DND-41 (cell line): Measurements from ENCODE around the gene SBDS.
"Not testable (repeated sequence)": the region's sequence is repeated elsewhere in the genome, so short reads cannot be mapped to it uniquely, and the experiment has no call there.

ENCODE experiments used
- ATAC-seq: fragments of 200-7000 bp; cut with Tn5 transposase; 3 replicates; pipeline ENCODE4 v1.9.1; 2021; ENCODE audit warnings: low read depth; ENCODE audit not compliant: insufficient read depth
- DNase-seq: peaks from one replicate; pipeline ENCODE4 v3.0.0-alpha.2; 2020
- H2AFZ ChIP-seq: 2 replicates; pipeline ENCODE4 v1.6.0; 2012; ENCODE audit warnings: low read depth, low read length
- H3K27ac ChIP-seq: 2 replicates; pipeline ENCODE4 v1.5.1; 2012; ENCODE audit warnings: low read length, inconsistent platforms
- H3K27me3 ChIP-seq: fragments of 200-600 bp; sonication (generic); 2 replicates; pipeline ENCODE4 v1.6.0; 2012; ENCODE audit warnings: low read length, mild to moderate bottlenecking, inconsistent platforms; ENCODE audit not compliant: insufficient read depth, poor library complexity
- H3K36me3 ChIP-seq: 2 replicates; pipeline ENCODE4 v1.5.1; 2012; ENCODE audit warnings: low read length, inconsistent platforms; ENCODE audit not compliant: insufficient read depth
- H3K4me1 ChIP-seq: 2 replicates; pipeline ENCODE4 v1.5.1; 2012; ENCODE audit warnings: mild to moderate bottlenecking, low read length; ENCODE audit not compliant: insufficient read depth
- H3K4me2 ChIP-seq: 2 replicates; pipeline ENCODE4 v1.6.0; 2012; ENCODE audit warnings: mild to moderate bottlenecking, moderate library complexity, low read length, inconsistent platforms; ENCODE audit not compliant: insufficient read depth
- H3K4me3 ChIP-seq, 2 experiments: fragments of 200-600 bp in 1 of 2; shearing (Covaris generic) in 1 of 2; 2 replicates each; pipeline ENCODE4 v1.5.1; 2012 to 2016; ENCODE audit warnings: inconsistent platforms in 2 of 2, low read length in 2 of 2, mild to moderate bottlenecking in 2 of 2, low read depth in 1 of 2, moderate library complexity in 1 of 2
- H3K79me2 ChIP-seq: 2 replicates; pipeline ENCODE4 v1.6.0; 2012; ENCODE audit warnings: low read length, inconsistent platforms; ENCODE audit not compliant: insufficient read depth
- H3K9ac ChIP-seq: 2 replicates; pipeline ENCODE4 v1.6.0; 2012; ENCODE audit warnings: low read depth, mild to moderate bottlenecking, inconsistent platforms, low read length, moderate library complexity
- H3K9me3 ChIP-seq: 2 replicates; pipeline ENCODE4 v1.5.1; 2012; ENCODE audit warnings: low read length, moderate library complexity, mild to moderate bottlenecking, inconsistent platforms; ENCODE audit not compliant: insufficient read depth, severe bottlenecking
- H4K20me1 ChIP-seq: 2 replicates; pipeline ENCODE4 v1.6.0; 2012; ENCODE audit warnings: low read length; ENCODE audit not compliant: insufficient read depth
- EZH2 ChIP-seq: IDR thresholded peaks from 3 replicates; pipeline ENCODE4 v1.6.1; 2012; ENCODE audit warnings: borderline replicate concordance, low read depth, mild to moderate bottlenecking, moderate library complexity, low read length, inconsistent platforms; ENCODE audit not compliant: severe bottlenecking
- TF ChIP-seq, protein P1 (sequence below): IDR thresholded peaks from 2 replicates; pipeline ENCODE4 v1.5.1; 2012; ENCODE audit warnings: borderline replicate concordance, low read length, moderate library complexity, mild to moderate bottlenecking; ENCODE audit not compliant: poor library complexity, severe bottlenecking; ENCODE audit errors: extremely low read depth

Gene SBDS

DNA sequence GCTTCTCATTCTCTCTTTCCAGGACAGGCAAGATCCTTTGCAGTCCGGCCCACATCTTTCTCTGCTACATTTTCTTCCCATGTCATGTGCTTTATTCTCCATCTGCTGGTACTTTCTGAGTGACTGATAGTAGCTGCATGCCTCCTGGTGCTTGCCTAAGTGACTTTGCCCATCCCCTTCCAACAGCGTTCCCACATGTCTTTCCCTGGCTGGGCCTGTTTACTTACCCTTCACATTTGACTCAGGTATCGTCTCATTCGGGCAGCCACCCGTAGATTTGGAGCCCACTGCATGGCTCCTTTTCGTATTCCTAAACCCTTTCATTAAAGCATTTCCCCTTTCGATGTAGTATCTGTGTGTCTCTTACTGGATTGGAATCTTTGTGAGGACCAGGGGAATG, 25.9 kb upstream of the SBDS start:
- no peak for ATAC-seq
- Histone ChIP-seq H3K4me3 (no peak overlapping the region), H3K9ac (no peak overlapping the region), H3K4me2 (no peak overlapping the region), H3K4me1 (no peaks in the 10 kb centered on the region), H3K27me3 (no peaks in the 10 kb centered on the region), H2AFZ (no peak overlapping the region), H4K20me1 (no peaks in the 10 kb centered on the region), H3K36me3 (peaks cover 56% of the 10 kb centered on the region), H3K79me2 (no peaks in the 10 kb centered on the region), H3K9me3 (no peaks in the 10 kb centered on the region), H3K27ac (no peak overlapping the region)
- DNase-seq, result no peak
- TF ChIP-seq, protein P1, sequence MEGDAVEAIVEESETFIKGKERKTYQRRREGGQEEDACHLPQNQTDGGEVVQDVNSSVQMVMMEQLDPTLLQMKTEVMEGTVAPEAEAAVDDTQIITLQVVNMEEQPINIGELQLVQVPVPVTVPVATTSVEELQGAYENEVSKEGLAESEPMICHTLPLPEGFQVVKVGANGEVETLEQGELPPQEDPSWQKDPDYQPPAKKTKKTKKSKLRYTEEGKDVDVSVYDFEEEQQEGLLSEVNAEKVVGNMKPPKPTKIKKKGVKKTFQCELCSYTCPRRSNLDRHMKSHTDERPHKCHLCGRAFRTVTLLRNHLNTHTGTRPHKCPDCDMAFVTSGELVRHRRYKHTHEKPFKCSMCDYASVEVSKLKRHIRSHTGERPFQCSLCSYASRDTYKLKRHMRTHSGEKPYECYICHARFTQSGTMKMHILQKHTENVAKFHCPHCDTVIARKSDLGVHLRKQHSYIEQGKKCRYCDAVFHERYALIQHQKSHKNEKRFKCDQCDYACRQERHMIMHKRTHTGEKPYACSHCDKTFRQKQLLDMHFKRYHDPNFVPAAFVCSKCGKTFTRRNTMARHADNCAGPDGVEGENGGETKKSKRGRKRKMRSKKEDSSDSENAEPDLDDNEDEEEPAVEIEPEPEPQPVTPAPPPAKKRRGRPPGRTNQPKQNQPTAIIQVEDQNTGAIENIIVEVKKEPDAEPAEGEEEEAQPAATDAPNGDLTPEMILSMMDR, result no peak
- no peak for TF ChIP-seq EZH2

DNA sequence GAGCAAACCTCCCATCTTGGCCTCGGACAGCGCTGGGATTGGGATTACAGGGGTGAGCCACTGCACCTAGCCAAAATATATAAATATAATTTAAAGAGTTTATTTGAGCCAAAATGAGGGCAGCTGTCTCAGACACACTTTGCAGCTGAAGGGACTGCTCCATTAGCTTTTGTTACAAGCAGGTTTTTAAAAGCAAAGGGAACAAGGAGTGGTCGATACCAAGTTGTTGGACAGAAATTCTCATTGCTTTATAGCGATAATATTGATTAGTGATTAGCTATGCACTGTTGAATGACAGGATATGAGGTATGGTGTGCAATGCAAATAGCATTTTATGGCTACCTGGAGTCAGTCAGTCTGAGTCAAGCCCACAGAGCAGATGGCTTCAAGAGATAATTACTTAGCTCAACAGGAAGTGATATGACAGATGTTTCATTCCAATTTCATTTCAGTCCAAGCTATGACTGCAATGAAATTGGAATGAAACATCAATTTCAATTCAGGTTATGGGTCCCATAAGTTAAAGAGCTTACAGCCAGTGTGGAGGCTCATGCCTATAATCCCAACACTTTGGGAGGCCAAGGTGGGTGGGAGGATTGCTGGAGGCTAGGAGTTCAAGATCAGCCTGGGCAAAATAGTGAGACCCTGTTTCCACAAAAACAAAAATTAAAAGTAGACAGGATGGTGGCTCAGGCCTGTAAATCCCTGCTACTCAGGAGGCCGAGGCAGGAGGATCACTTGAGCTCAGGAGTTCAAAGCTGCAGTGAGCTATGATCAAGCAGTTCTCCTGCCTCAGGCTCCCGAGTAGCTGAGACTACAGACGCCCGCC, 24.4 kb upstream of the SBDS start:
- H3K79me2 ChIP-seq, result no peaks in the 10 kb centered on the region
- H4K20me1 ChIP-seq, result no peaks in the 10 kb centered on the region
- ATAC-seq (peak; percentile 47; the same call in 1 of the 3 replicates), DNase-seq (no peak)
- TF ChIP-seq, protein P1, result no peak
- no peak for TF ChIP-seq EZH2
- H3K27ac ChIP-seq, result no peak overlapping the region
- no peaks in the 10 kb centered on the region for H3K27me3 ChIP-seq
- H3K9ac ChIP-seq, result no peak overlapping the region
- H3K4me3 ChIP-seq, result no peak overlapping the region
- H3K4me2 ChIP-seq, result no peak overlapping the region
- peaks cover 58% of the 10 kb centered on the region for H3K36me3 ChIP-seq
- H3K4me1 ChIP-seq, result no peaks in the 10 kb centered on the region
- no peaks in the 10 kb centered on the region for H3K9me3 ChIP-seq
- no peak overlapping the region for H2AFZ ChIP-seq

DNA sequence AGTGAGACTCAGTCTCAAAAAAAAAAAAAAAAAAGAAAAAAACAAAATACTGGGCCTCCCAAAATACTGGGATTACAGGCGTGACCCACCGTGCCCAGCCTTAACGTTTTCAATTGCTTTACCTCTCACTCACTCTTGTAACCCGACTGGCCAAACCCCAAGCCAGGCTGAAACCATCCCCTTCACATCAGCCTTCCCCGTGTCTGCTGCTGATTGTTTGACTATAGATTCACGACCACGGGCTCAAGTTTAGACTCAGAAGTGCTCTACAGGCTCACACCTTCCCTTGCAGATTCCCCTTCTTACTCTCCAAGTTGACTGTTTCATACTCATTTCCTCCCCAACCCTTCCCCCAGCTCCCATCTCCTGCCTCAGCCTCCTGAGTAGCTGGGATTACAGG, 23.6 kb upstream of the SBDS start:
- H3K36me3 ChIP-seq, result peaks cover 63% of the 10 kb centered on the region
- H3K4me1 ChIP-seq, result no peaks in the 10 kb centered on the region
- no peak overlapping the region for H3K9ac ChIP-seq
- H3K4me3 ChIP-seq, result no peak overlapping the region
- H4K20me1 ChIP-seq, result no peaks in the 10 kb centered on the region
- TF ChIP-seq, protein P1, result no peak
- TF ChIP-seq EZH2, result no peak
- no peaks in the 10 kb centered on the region for H3K79me2 ChIP-seq
- ATAC-seq (no peak), DNase-seq (no peak)
- no peaks in the 10 kb centered on the region for H3K27me3 ChIP-seq
- no peak overlapping the region for H3K4me2 ChIP-seq
- H3K9me3 ChIP-seq, result no peaks in the 10 kb centered on the region
- H2AFZ ChIP-seq, result no peak overlapping the region
- no peak overlapping the region for H3K27ac ChIP-seq

DNA sequence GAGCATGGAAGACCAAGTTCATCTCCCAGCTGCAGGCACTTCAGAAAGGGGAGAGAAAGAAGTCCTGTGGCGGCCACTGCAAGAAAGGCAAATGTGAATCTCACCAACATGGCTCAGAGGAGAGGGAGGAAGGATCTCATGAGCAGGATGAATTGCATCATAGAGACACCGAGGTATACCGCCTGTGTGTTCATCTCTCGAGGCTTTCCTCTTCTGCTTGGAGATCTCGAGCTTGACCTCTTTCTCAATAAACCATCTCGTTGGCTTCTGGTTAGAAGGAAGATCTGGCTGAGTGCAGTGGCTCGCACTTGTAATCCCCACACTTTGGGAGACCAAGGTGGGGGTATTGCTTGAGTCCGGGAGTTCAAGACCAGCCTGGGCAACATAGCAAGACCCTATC, 22.6 kb upstream of the SBDS start:
- ATAC-seq, H3K79me2 ChIP-seq, H3K4me1 ChIP-seq, H3K4me3 ChIP-seq, H3K4me2 ChIP-seq, H3K9ac ChIP-seq, H3K27me3 ChIP-seq, H2AFZ ChIP-seq, H3K9me3 ChIP-seq, DNase-seq, H4K20me1 ChIP-seq, H3K27ac ChIP-seq: not testable (repeated sequence)
- peaks cover 61% of the 10 kb centered on the region for H3K36me3 ChIP-seq

DNA sequence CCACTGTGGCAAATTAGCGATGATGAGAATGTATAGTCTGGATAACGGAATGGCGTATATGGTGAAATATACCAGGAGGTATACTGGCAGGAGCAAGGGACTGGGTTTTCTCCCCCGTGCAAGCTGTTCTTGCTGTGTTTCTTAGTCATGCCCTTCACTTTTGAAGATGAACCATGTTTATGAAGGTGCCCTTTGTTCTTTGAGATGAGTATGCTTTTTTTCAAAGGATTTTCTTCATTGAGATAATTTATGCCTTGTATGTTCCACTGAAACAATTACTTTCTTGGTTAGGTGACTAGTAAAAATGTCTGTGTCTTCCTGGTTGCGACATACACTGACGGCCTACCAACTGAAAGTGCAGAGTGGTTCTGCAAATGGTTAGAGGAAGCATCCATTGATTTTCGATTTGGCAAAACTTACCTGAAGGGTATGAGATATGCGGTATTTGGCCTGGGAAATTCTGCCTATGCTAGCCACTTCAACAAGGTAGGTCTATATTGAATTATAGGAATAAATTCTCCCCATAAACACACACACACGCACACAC, 18.8 kb upstream of the SBDS start:
- H3K4me2 ChIP-seq, DNase-seq, H3K79me2 ChIP-seq, ATAC-seq, H3K27ac ChIP-seq, H3K27me3 ChIP-seq, H3K9ac ChIP-seq, H3K4me3 ChIP-seq, H3K9me3 ChIP-seq, H4K20me1 ChIP-seq, H3K4me1 ChIP-seq, H2AFZ ChIP-seq: not testable (repeated sequence)
- H3K36me3 ChIP-seq, result peaks cover 52% of the 10 kb centered on the region

DNA sequence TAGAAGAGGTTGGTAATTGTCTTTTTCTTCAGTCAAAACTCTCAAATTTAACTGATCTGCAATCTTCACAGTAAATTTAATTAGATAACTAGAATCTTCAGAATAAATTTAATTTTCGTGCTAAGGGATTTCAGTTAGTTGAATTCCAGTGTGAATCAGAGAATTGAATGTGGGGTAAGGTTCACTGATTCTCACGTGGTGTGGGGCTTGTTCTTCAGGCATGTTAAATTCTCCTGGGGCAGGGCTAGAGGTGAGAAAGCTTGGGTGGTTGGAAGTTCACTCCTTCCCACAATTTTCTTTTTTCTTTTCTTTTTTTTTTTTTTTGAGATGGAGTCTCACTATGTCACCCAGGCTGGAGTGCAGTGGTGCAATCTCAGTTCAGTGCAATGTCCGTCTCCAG, 14.3 kb upstream of the SBDS start:
- H3K4me2 ChIP-seq, result not testable (repeated sequence)

More for the DNA sequence above, 14.3 kb upstream of the SBDS start:
- not testable (repeated sequence) for H3K27me3 ChIP-seq, H3K79me2 ChIP-seq, ATAC-seq, H3K4me1 ChIP-seq, H4K20me1 ChIP-seq, H3K9ac ChIP-seq, H2AFZ ChIP-seq, H3K4me3 ChIP-seq, H3K27ac ChIP-seq, DNase-seq, H3K9me3 ChIP-seq
- H3K36me3 ChIP-seq, result peaks cover 64% of the 10 kb centered on the region
